Esophagus squamous epithelium (tissue), 5 donors: Measurements from ENCODE around the gene AR. TPM values are rescaled to one million over a fixed set of nuclear protein-coding genes. Genes with fewer than 3 reads are reported as not detected.

Source experiments
- DNase-seq: peaks from one replicate; lab custom pipeline; 2025; lab: John Stamatoyannopoulos, UW
- H3K27ac ChIP-seq, 4 donors: fragments of 200-600 bp; sonication (generic); one replicate each; pipeline ENCODE4 v1.5.1; 2016 to 2019; ENCODE audit warnings: mild to moderate bottlenecking in 1 of 4
- H3K27me3 ChIP-seq, 4 donors: fragments of 200-600 bp; sonication (generic); 1 replicate in 3 of 4; 2 replicates in 1 of 4; pipeline versions ENCODE4 v1.5.1 to v1.6.0; 2017 to 2021; ENCODE audit warnings: antibody characterized with exemption in 1 of 4
- H3K36me3 ChIP-seq, 3 donors: fragments of 200-600 bp; sonication (generic); one replicate each; pipeline ENCODE4 v1.5.1; 2016 to 2019
- H3K4me1 ChIP-seq, 3 donors: fragments of 200-600 bp; sonication (generic); one replicate each; pipeline ENCODE4 v1.5.1; 2017 to 2019
- H3K4me3 ChIP-seq, 4 donors: fragments of 200-600 bp; sonication (generic); 1 replicate in 3 of 4; 2 replicates in 1 of 4; pipeline ENCODE4 v1.5.1; 2016 to 2019; ENCODE audit warnings: mild to moderate bottlenecking in 2 of 4, moderate library complexity in 1 of 4
- H3K9me3 ChIP-seq, 3 donors: fragments of 200-600 bp; sonication (generic); one replicate each; pipeline ENCODE4 v1.5.1; 2016 to 2019
- CTCF ChIP-seq, 6 experiments: fragments of 450-650 bp in 4 of 6; fragments of 200-600 bp in 2 of 6; sonication (generic) in 2 of 6; IDR thresholded peaks; one replicate each; pipeline ENCODE4 v1.5.1; 2016 to 2019; ENCODE audit warnings: antibody characterized with exemption in 6 of 6, mild to moderate bottlenecking in 4 of 6, moderate library complexity in 4 of 6
- POLR2A ChIP-seq, 4 donors: fragments of 450-650 bp; IDR thresholded peaks; one replicate each; pipeline ENCODE4 v1.6.1; 2017; ENCODE audit warnings: antibody characterized with exemption in 4 of 4, mild to moderate bottlenecking in 4 of 4, moderate library complexity in 3 of 4
- WGBS, 2 donors: methylation state at CpG; one replicate each; pipeline ENCODE4 v1.1.5; 2018; 5-methylcytosine and 5-hydroxymethylcytosine counted together
- intact Hi-C: fragments of 100-400 bp; cut with DNase I; formaldehyde crosslinking; loops from one replicate; pipeline ENCODE4 v1.15.0; 2022
- total RNA-seq, 4 donors: library from RNA; depleted of rRNA; stranded (reverse); fragments of >200 nt; gene quantifications; one replicate each; pipeline ENCODE4 v1.1.0, GENCODE V29; 2016
- donor health status: DM: yes; HTN: yes; CAD: no.

AR gene
- total RNA-seq, 4 donors from 2014 or later, result 0.53 to 4.6 (median 1.9) TPM

- intact Hi-C loops, result no loop called here
- Histone ChIP-seq H3K27me3 (no peaks in the 10 kb centered on the region), H3K9me3 (no peaks in the 10 kb centered on the region), H3K4me3 (no peak overlapping the region), H3K4me1 (peaks cover 0 to 8% (median 0%) of the 10 kb centered on the region in 3 donors), H3K36me3 (no peaks in the 10 kb centered on the region), H3K27ac (no peak overlapping the region)
- WGBS, 2 donors, result 56 to 85% methylated on average over 1 of the region's 1 CpG
- no peak for TF ChIP-seq POLR2A (IDR thresholded peaks at IDR 0.05)
- TF ChIP-seq CTCF (IDR thresholded peaks at IDR 0.05), result no peak
- no peak for DNase-seq
These were observed 58.0 kb downstream of the AR start for GRCh38 chrX:67601771-67602170.

- H3K27me3 ChIP-seq, result no peaks in the 10 kb centered on the region
- no peak overlapping the region for H3K4me3 ChIP-seq
- H3K27ac ChIP-seq, result no peak overlapping the region
- TF ChIP-seq POLR2A (IDR thresholded peaks at IDR 0.05) (no peak), CTCF (IDR thresholded peaks at IDR 0.05) (no peak)
- no peaks in the 10 kb centered on the region for H3K9me3 ChIP-seq
- WGBS, 2 donors, result 64 to 69% methylated on average over 3 of the region's 3 CpGs
- intact Hi-C loops, result no loop called here
- H3K36me3 ChIP-seq, result no peaks in the 10 kb centered on the region
- DNase-seq, result no peak
- H3K4me1 ChIP-seq, result no peaks in the 10 kb centered on the region
These were observed 61.3 kb downstream of the AR start for GRCh38 chrX:67604979-67605703.

GRCh38 chrX:67607466-67607865 lies 63.6 kb downstream of the AR start:
- Histone ChIP-seq H3K36me3 (no peaks in the 10 kb centered on the region), H3K4me1 (no peaks in the 10 kb centered on the region), H3K9me3 (no peaks in the 10 kb centered on the region), H3K27me3 (no peaks in the 10 kb centered on the region), H3K4me3 (no peak overlapping the region), H3K27ac (no peak overlapping the region)
- 100% methylated on average over 1 of the region's 1 CpG for WGBS, 2 donors
- intact Hi-C loops, result no loop called here
- TF ChIP-seq CTCF (IDR thresholded peaks at IDR 0.05) (no peak), POLR2A (IDR thresholded peaks at IDR 0.05) (no peak)
- DNase-seq, result no peak

GRCh38 chrX:67610282-67610681 lies 66.5 kb downstream of the AR start:
- H3K27ac ChIP-seq, result no peak overlapping the region
- WGBS, 2 donors, result 0 to 3% methylated on average over 1 of the region's 1 CpG
- H3K4me1 ChIP-seq, result no peaks in the 10 kb centered on the region
- no peaks in the 10 kb centered on the region for H3K27me3 ChIP-seq
- no peaks in the 10 kb centered on the region for H3K9me3 ChIP-seq
- intact Hi-C loops, result no loop called here
- no peak for DNase-seq
- no peak overlapping the region for H3K4me3 ChIP-seq
- no peaks in the 10 kb centered on the region for H3K36me3 ChIP-seq
- TF ChIP-seq POLR2A (IDR thresholded peaks at IDR 0.05), result no peak
- TF ChIP-seq CTCF (IDR thresholded peaks at IDR 0.05), result no peak

GRCh38 chrX:67612231-67612630 lies 68.4 kb downstream of the AR start:
- WGBS, 2 donors, result 24 to 41% methylated on average over 3 of the region's 3 CpGs
- intact Hi-C loops, result no loop called here
- no peaks in the 10 kb centered on the region for H3K4me1 ChIP-seq
- DNase-seq, result no peak
- H3K27me3 ChIP-seq, result no peaks in the 10 kb centered on the region
- TF ChIP-seq POLR2A (IDR thresholded peaks at IDR 0.05), result no peak
- TF ChIP-seq CTCF (IDR thresholded peaks at IDR 0.05), result no peak
- no peaks in the 10 kb centered on the region for H3K9me3 ChIP-seq
- H3K4me3 ChIP-seq, result no peak overlapping the region
- no peak overlapping the region for H3K27ac ChIP-seq
- H3K36me3 ChIP-seq, result no peaks in the 10 kb centered on the region
